Breast epithelium (tissue), 3 donors: ENCODE measurements around the gene KIF14.
"Not testable (repeated sequence)": the region's sequence is repeated elsewhere in the genome, so short reads cannot be mapped to it uniquely, and the experiment has no call there.

ENCODE experiments used
- POLR2A ChIP-seq: fragments of 450-650 bp; IDR thresholded peaks from one replicate; pipeline ENCODE4 v1.6.1; 2016; ENCODE audit warnings: antibody characterized with exemption, mild to moderate bottlenecking, moderate library complexity
- POLR2AphosphoS5 ChIP-seq, 3 donors: sonication (generic); formaldehyde crosslinking; IDR thresholded peaks; one replicate each; pipeline ENCODE4 v1.6.1; 2017; ENCODE audit warnings: antibody characterized with exemption in 3 of 3
- TF ChIP-seq, protein P1 (sequence below), 3 donors: fragments of 450-650 bp; IDR thresholded peaks; one replicate each; pipeline ENCODE4 v1.5.1; 2016 to 2017; ENCODE audit warnings: antibody characterized with exemption in 3 of 3, mild to moderate bottlenecking in 3 of 3, moderate library complexity in 3 of 3

GRCh38 chr1:200524551-200524950 lies 96.0 kb downstream of the KIF14 start:
- TF ChIP-seq POLR2AphosphoS5 (IDR thresholded peaks at IDR 0.05); POLR2A: not testable (repeated sequence)
- TF ChIP-seq, protein P1, sequence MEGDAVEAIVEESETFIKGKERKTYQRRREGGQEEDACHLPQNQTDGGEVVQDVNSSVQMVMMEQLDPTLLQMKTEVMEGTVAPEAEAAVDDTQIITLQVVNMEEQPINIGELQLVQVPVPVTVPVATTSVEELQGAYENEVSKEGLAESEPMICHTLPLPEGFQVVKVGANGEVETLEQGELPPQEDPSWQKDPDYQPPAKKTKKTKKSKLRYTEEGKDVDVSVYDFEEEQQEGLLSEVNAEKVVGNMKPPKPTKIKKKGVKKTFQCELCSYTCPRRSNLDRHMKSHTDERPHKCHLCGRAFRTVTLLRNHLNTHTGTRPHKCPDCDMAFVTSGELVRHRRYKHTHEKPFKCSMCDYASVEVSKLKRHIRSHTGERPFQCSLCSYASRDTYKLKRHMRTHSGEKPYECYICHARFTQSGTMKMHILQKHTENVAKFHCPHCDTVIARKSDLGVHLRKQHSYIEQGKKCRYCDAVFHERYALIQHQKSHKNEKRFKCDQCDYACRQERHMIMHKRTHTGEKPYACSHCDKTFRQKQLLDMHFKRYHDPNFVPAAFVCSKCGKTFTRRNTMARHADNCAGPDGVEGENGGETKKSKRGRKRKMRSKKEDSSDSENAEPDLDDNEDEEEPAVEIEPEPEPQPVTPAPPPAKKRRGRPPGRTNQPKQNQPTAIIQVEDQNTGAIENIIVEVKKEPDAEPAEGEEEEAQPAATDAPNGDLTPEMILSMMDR (IDR thresholded peaks at IDR 0.05), result not testable (repeated sequence)
